Type B pancreatic cell (in vitro differentiated cells): ENCODE results near the gene OPRM1. TPM values are rescaled to one million over a fixed set of nuclear protein-coding genes. Genes with fewer than 3 reads are reported as not detected.

ENCODE experiments used
- DNase-seq: peaks from one replicate; pipeline ENCODE4 v3.0.0; 2021; ENCODE audit warnings: mixed read lengths; ENCODE audit not compliant: unreplicated experiment; ENCODE audit errors: extremely low spot score
- H3K27ac Mint-ChIP-seq: 2 replicates; pipeline ENCODE4 v1.8.0; 2021; ENCODE audit warnings: mild to moderate bottlenecking, mixed read lengths
- H3K27me3 Mint-ChIP-seq: 2 replicates; pipeline ENCODE4 v1.8.0; 2021; ENCODE audit warnings: mixed read lengths
- H3K36me3 Mint-ChIP-seq: 2 replicates; pipeline ENCODE4 v1.8.0; 2021; ENCODE audit warnings: mixed read lengths
- H3K4me1 Mint-ChIP-seq: one replicate; pipeline ENCODE4 v1.8.0; 2021; ENCODE audit warnings: mixed read lengths; ENCODE audit not compliant: unreplicated experiment
- H3K4me3 Mint-ChIP-seq: 2 replicates; pipeline ENCODE4 v1.8.0; 2021; ENCODE audit warnings: mild to moderate bottlenecking, mixed read lengths
- H3K9me3 Mint-ChIP-seq: 2 replicates; pipeline ENCODE4 v1.8.0; 2021; ENCODE audit warnings: mixed read lengths
- CTCF ChIP-seq: fragments of 200-600 bp; sonication (generic); conservative IDR thresholded peaks from 2 replicates; pipeline ENCODE4 v1.5.0; 2021; ENCODE audit warnings: antibody characterized with exemption, mild to moderate bottlenecking
- total RNA-seq: library from RNA; stranded (reverse); gene quantifications from 2 replicates; pipeline ENCODE4 v1.2.1, GENCODE V29; 2021; ENCODE audit warnings: low replicate concordance

Gene OPRM1
- total RNA-seq, 1 donor from 2014 or later: not detected

- H3K27me3 Mint-ChIP-seq: peaks cover 3% of the 10 kb centered on the region
- H3K9me3 Mint-ChIP-seq: no peaks in the 10 kb centered on the region
- peaks cover 8% of the 10 kb centered on the region for H3K4me1 Mint-ChIP-seq
- no peak for DNase-seq
- peak overlapping the region; percentile 76 for H3K4me3 Mint-ChIP-seq
- peak overlapping the region; percentile 6 for H3K27ac Mint-ChIP-seq
- H3K36me3 Mint-ChIP-seq: no peaks in the 10 kb centered on the region
- no peak for TF ChIP-seq CTCF
These were observed 208.2 kb downstream of the OPRM1 start for GRCh38 chr6:154247119-154247861.

- H3K4me3 Mint-ChIP-seq: no peak overlapping the region
- H3K27me3 Mint-ChIP-seq: peaks cover 3% of the 10 kb centered on the region
- TF ChIP-seq CTCF: no peak
- H3K27ac Mint-ChIP-seq: no peak overlapping the region
- H3K36me3 Mint-ChIP-seq: no peaks in the 10 kb centered on the region
- H3K9me3 Mint-ChIP-seq: no peaks in the 10 kb centered on the region
- DNase-seq: no peak
- H3K4me1 Mint-ChIP-seq: peaks cover 8% of the 10 kb centered on the region
These were observed 210.7 kb downstream of the OPRM1 start for GRCh38 chr6:154249499-154250298.

GRCh38 chr6:154251116-154251515, 212.1 kb downstream of the OPRM1 start:
- no peak overlapping the region for H3K4me3 Mint-ChIP-seq
- no peak for DNase-seq
- H3K9me3 Mint-ChIP-seq: peaks cover 5% of the 10 kb centered on the region

GRCh38 chr6:154252678-154253077, 213.6 kb downstream of the OPRM1 start:
- peaks cover 3% of the 10 kb centered on the region for H3K36me3 Mint-ChIP-seq
- TF ChIP-seq CTCF: no peak
- H3K9me3 Mint-ChIP-seq: peaks cover 9% of the 10 kb centered on the region
- H3K4me3 Mint-ChIP-seq: no peak overlapping the region
- DNase-seq: no peak
- H3K27me3 Mint-ChIP-seq: peaks cover 3% of the 10 kb centered on the region
- H3K27ac Mint-ChIP-seq: no peak overlapping the region
- peaks cover 1% of the 10 kb centered on the region for H3K4me1 Mint-ChIP-seq

More at GRCh38 chr6:154251116-154251515, 212.1 kb downstream of the OPRM1 start:
- H3K4me1 Mint-ChIP-seq: peaks cover 8% of the 10 kb centered on the region
- peaks cover 3% of the 10 kb centered on the region for H3K27me3 Mint-ChIP-seq
- H3K27ac Mint-ChIP-seq: no peak overlapping the region
- TF ChIP-seq CTCF: no peak
- H3K36me3 Mint-ChIP-seq: no peaks in the 10 kb centered on the region

- H3K36me3 Mint-ChIP-seq: peaks cover 3% of the 10 kb centered on the region
- no peaks in the 10 kb centered on the region for H3K27me3 Mint-ChIP-seq
- no peaks in the 10 kb centered on the region for H3K4me1 Mint-ChIP-seq
- no peak for DNase-seq
- H3K9me3 Mint-ChIP-seq: peaks cover 9% of the 10 kb centered on the region
- TF ChIP-seq CTCF: no peak
- H3K27ac Mint-ChIP-seq: no peak overlapping the region
- no peak overlapping the region for H3K4me3 Mint-ChIP-seq
These were observed 218.0 kb downstream of the OPRM1 start for GRCh38 chr6:154257067-154257466.
